PC-9 (cell line): ENCODE data around the gene CHN1. TPM values are rescaled to one million over a fixed set of nuclear protein-coding genes. Genes with fewer than 3 reads are reported as not detected.

Experiments
- BruUV-seq: library from RNA; stranded (reverse); fragments of 400-500 nt; replicated peaks from 2 replicates; lab custom pipeline; 2021; lab: Mats Ljungman, UMichigan
- CTCF ChIA-PET: fragments of 300-600 bp; sonication (Branson Sonifier 250); formaldehyde crosslinking; loops from one replicate; lab custom pipeline; 2022; ENCODE audit warnings: antibody characterized with exemption; lab: Charles Lee
- POLR2A ChIA-PET: fragments of 300-600 bp; sonication (Branson Sonifier 250); formaldehyde crosslinking; loops from one replicate; lab custom pipeline; 2022; ENCODE audit warnings: antibody characterized with exemption; ENCODE audit not compliant: unreplicated experiment; lab: Charles Lee
- DNase-seq, 2 experiments: peaks; one replicate each; pipeline versions ENCODE4 v3.0.0 to v3.0.0-alpha.2; 2015 to 2022; ENCODE audit warnings: mixed read lengths in 1 of 2
- H2AFZ ChIP-seq: fragments of 200-600 bp; sonication (generic); 2 replicates; pipeline ENCODE4 v1.8.1; 2017; ENCODE audit warnings: antibody characterized with exemption
- H3F3A ChIP-seq: fragments of 200-600 bp; sonication (generic); 2 replicates; pipeline ENCODE4 v1.8.1; 2017; ENCODE audit warnings: antibody characterized with exemption, mild to moderate bottlenecking, low read depth; ENCODE audit not compliant: insufficient read depth
- H3K27ac ChIP-seq: fragments of 200-600 bp; sonication (generic); 2 replicates; pipeline ENCODE4 v1.6.1; 2016; ENCODE audit warnings: mixed run types
- H3K27me3 ChIP-seq: fragments of 200-600 bp; sonication (generic); 2 replicates; pipeline ENCODE4 v1.6.1; 2016; ENCODE audit warnings: low read depth, mixed run types; ENCODE audit not compliant: insufficient read depth
- H3K36me3 ChIP-seq: fragments of 200-600 bp; sonication (generic); 2 replicates; pipeline ENCODE4 v1.6.1; 2016; ENCODE audit warnings: low read depth, mixed run types
- H3K4me1 ChIP-seq: fragments of 200-600 bp; sonication (generic); replicated peaks from 2 replicates; pipeline ENCODE4 v1.6.1; 2016; ENCODE audit warnings: mixed run types; ENCODE audit not compliant: insufficient read depth
- H3K4me2 ChIP-seq: fragments of 200-600 bp; sonication (generic); 2 replicates; pipeline ENCODE4 v1.6.1; 2017; ENCODE audit warnings: mixed run types
- H3K4me3 ChIP-seq: fragments of 200-600 bp; sonication (generic); 2 replicates; pipeline ENCODE4 v1.6.1; 2016; ENCODE audit warnings: mixed run types
- H3K79me2 ChIP-seq: fragments of 200-600 bp; sonication (generic); 2 replicates; pipeline ENCODE4 v1.6.1; 2017; ENCODE audit warnings: low read depth, mixed run types
- H3K9me2 ChIP-seq: fragments of 200-600 bp; sonication (generic); 2 replicates; pipeline ENCODE4 v1.8.1; 2017; ENCODE audit warnings: mild to moderate bottlenecking; ENCODE audit not compliant: insufficient read depth
- H3K9me3 ChIP-seq: fragments of 200-600 bp; sonication (generic); 2 replicates; pipeline ENCODE4 v1.8.1; 2016; ENCODE audit warnings: low read depth; ENCODE audit not compliant: insufficient read depth
- H4K20me1 ChIP-seq: fragments of 200-600 bp; sonication (generic); 2 replicates; pipeline ENCODE4 v1.8.1; 2017; ENCODE audit not compliant: insufficient read depth
- CTCF ChIP-seq: fragments of 200-600 bp; sonication (generic); conservative IDR thresholded peaks from 2 replicates; pipeline ENCODE4 v1.6.1; 2017; ENCODE audit warnings: mixed run types, antibody characterized with exemption, mild to moderate bottlenecking, moderate library complexity
- EZH2 ChIP-seq: fragments of 200-600 bp; sonication (generic); IDR thresholded peaks from 2 replicates; pipeline ENCODE4 v1.8.0; 2017; ENCODE audit warnings: antibody characterized with exemption, low read depth
- intact Hi-C: fragments of 100-400 bp; cut with micrococcal nuclease; formaldehyde crosslinking; loops from one replicate; pipeline ENCODE4 v1.10.0; 2022; ENCODE audit not compliant: unreplicated experiment
- total RNA-seq: library from RNA; stranded (reverse); gene quantifications from 2 replicates; pipeline ENCODE4 v1.2.3, GENCODE V29; 2021

Gene CHN1
- total RNA-seq, 1 experiment from 2014 or later = 14.0 TPM

GRCh38 chr2:174791746-174792280, 213.4 kb downstream of the CHN1 start:
- CTCF ChIA-PET = no interaction called here

GRCh38 chr2:174791020-174791419, 214.2 kb downstream of the CHN1 start:
- Histone ChIP-seq H3K4me2 (no peak overlapping the region), H3K27me3 (no peaks in the 10 kb centered on the region), H3K27ac (no peak overlapping the region), H3K36me3 (no peaks in the 10 kb centered on the region), H3K9me3 (no peaks in the 10 kb centered on the region), H3F3A (no peaks in the 10 kb centered on the region), H3K9me2 (no peaks in the 10 kb centered on the region), H3K4me1 (no peaks in the 10 kb centered on the region), H2AFZ (no peak overlapping the region), H3K4me3 (no peak overlapping the region), H4K20me1 (no peaks in the 10 kb centered on the region), H3K79me2 (no peaks in the 10 kb centered on the region)
- intact Hi-C loops = no loop called here
- DNase-seq = no peak
- ChIA-PET CTCF (no interaction called here), POLR2A (no interaction called here)
- TF ChIP-seq EZH2 (no peak), CTCF (no peak)
- no TSS peak for BruUV-seq

More at GRCh38 chr2:174791746-174792280, 213.4 kb downstream of the CHN1 start:
- no TSS peak for BruUV-seq
- no peaks in the 10 kb centered on the region for H3K9me2 ChIP-seq
- H2AFZ ChIP-seq = no peak overlapping the region
- H3K36me3 ChIP-seq = no peaks in the 10 kb centered on the region
- no peaks in the 10 kb centered on the region for H3K9me3 ChIP-seq
- no peaks in the 10 kb centered on the region for H4K20me1 ChIP-seq
- H3K79me2 ChIP-seq = no peaks in the 10 kb centered on the region
- TF ChIP-seq EZH2 (no peak), CTCF (no peak)
- no peak overlapping the region for H3K4me2 ChIP-seq
- no peak overlapping the region for H3K4me3 ChIP-seq
- H3K4me1 ChIP-seq = no peaks in the 10 kb centered on the region
- POLR2A ChIA-PET = no interaction called here
- H3F3A ChIP-seq = no peaks in the 10 kb centered on the region
- intact Hi-C loops = no loop called here
- H3K27me3 ChIP-seq = no peaks in the 10 kb centered on the region
- no peak for DNase-seq
- no peak overlapping the region for H3K27ac ChIP-seq

- Histone ChIP-seq H3K4me2 (no peak overlapping the region), H3K36me3 (no peaks in the 10 kb centered on the region), H3F3A (no peaks in the 10 kb centered on the region), H2AFZ (no peak overlapping the region), H3K9me2 (no peaks in the 10 kb centered on the region), H3K79me2 (no peaks in the 10 kb centered on the region), H3K27ac (no peak overlapping the region), H3K4me1 (no peaks in the 10 kb centered on the region), H4K20me1 (no peaks in the 10 kb centered on the region), H3K27me3 (no peaks in the 10 kb centered on the region), H3K4me3 (no peak overlapping the region), H3K9me3 (no peaks in the 10 kb centered on the region)
- DNase-seq = no peak
- ChIA-PET POLR2A (no interaction called here), CTCF (no interaction called here)
- intact Hi-C loops = no loop called here
- TF ChIP-seq CTCF (no peak), EZH2 (no peak)
- BruUV-seq = no TSS peak
Observed at GRCh38 chr2:174789001-174789400, 216.2 kb downstream of the CHN1 start.
